ENCODE measurements around the gene IQCH.

IQCH gene

DNA sequence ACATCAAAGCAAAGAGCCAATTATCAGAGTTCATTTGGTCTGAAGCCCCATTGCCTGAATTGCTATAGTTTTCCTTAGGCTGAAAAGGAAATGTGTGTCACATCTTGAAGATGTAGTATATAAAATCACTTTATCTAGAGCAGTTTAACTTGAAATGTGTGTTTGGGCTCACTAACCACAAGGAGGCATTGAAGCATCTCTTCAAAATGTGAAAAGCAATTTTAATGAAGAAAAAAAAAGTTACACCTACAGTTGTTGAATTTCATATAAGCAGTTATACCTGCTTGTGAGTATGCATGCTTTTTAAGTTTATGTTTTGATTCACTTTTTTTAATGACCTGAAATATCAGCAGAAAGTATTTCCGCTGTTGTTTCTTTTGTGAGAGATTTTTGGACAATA is 129.3 kb downstream of the IQCH start:
- Histone ChIP-seq H3K79me2 (ENCODE audit: control insufficient read depth, low read length) (no peaks in the 10 kb centered on the region), H4K20me1 (ENCODE audit: control insufficient read depth, insufficient read depth, low read depth, low read length) (no peaks in the 10 kb centered on the region), H3K4me1 (ENCODE audit: control insufficient read depth, low read length) (no peaks in the 10 kb centered on the region), H3F3A (ENCODE audit: control insufficient read depth, insufficient read depth) (no peaks in the 10 kb centered on the region), H3K4me2 (ENCODE audit: low read length) (no peak overlapping the region), H3K9me2 (replicated peaks; ENCODE audit: control insufficient read depth, low read length) (no peaks in the 10 kb centered on the region), H3K36me3 (ENCODE audit: control insufficient read depth, low read length) (no peaks in the 10 kb centered on the region), H3K4me3 (ENCODE audit: low read length) (no peak overlapping the region), H3K9me3 (ENCODE audit: control insufficient read depth, insufficient read depth, low read length) (no peaks in the 10 kb centered on the region), H3K27ac (ENCODE audit: low read depth, low read length) (no peak overlapping the region), H3K27me3 (ENCODE audit: control insufficient read depth, low read length) (peaks cover 5% of the 10 kb centered on the region)
- TF ChIP-seq, protein P1, sequence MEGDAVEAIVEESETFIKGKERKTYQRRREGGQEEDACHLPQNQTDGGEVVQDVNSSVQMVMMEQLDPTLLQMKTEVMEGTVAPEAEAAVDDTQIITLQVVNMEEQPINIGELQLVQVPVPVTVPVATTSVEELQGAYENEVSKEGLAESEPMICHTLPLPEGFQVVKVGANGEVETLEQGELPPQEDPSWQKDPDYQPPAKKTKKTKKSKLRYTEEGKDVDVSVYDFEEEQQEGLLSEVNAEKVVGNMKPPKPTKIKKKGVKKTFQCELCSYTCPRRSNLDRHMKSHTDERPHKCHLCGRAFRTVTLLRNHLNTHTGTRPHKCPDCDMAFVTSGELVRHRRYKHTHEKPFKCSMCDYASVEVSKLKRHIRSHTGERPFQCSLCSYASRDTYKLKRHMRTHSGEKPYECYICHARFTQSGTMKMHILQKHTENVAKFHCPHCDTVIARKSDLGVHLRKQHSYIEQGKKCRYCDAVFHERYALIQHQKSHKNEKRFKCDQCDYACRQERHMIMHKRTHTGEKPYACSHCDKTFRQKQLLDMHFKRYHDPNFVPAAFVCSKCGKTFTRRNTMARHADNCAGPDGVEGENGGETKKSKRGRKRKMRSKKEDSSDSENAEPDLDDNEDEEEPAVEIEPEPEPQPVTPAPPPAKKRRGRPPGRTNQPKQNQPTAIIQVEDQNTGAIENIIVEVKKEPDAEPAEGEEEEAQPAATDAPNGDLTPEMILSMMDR (IDR thresholded peaks at IDR 0.05; ENCODE audit: low read depth, low read length, poor library complexity, severe bottlenecking), result no peak
- no peak for TF ChIP-seq EZH2phosphoT487 (IDR thresholded peaks at IDR 0.05; ENCODE audit: borderline replicate concordance, low read length)

GRCh38 chr15:67384761-67385160 is 130.2 kb downstream of the IQCH start:
- H3F3A ChIP-seq (ENCODE audit: control insufficient read depth, insufficient read depth), result no peaks in the 10 kb centered on the region
- no peaks in the 10 kb centered on the region for H4K20me1 ChIP-seq (ENCODE audit: control insufficient read depth, insufficient read depth, low read depth, low read length)
- H3K9me2 ChIP-seq (replicated peaks; ENCODE audit: control insufficient read depth, low read length), result no peaks in the 10 kb centered on the region
- no peak overlapping the region for H3K27ac ChIP-seq (ENCODE audit: low read depth, low read length)
- no peaks in the 10 kb centered on the region for H3K9me3 ChIP-seq (ENCODE audit: control insufficient read depth, insufficient read depth, low read length)
- no peaks in the 10 kb centered on the region for H3K4me1 ChIP-seq (ENCODE audit: control insufficient read depth, low read length)
- H3K4me2 ChIP-seq (ENCODE audit: low read length), result no peak overlapping the region
- peaks cover 5% of the 10 kb centered on the region for H3K27me3 ChIP-seq (ENCODE audit: control insufficient read depth, low read length)
- H3K79me2 ChIP-seq (ENCODE audit: control insufficient read depth, low read length), result no peaks in the 10 kb centered on the region
- TF ChIP-seq, protein P1 (IDR thresholded peaks at IDR 0.05; ENCODE audit: low read depth, low read length, poor library complexity, severe bottlenecking), result no peak
- TF ChIP-seq EZH2phosphoT487 (IDR thresholded peaks at IDR 0.05; ENCODE audit: borderline replicate concordance, low read length), result no peak
- no peak overlapping the region for H3K4me3 ChIP-seq (ENCODE audit: low read length)
- no peaks in the 10 kb centered on the region for H3K36me3 ChIP-seq (ENCODE audit: control insufficient read depth, low read length)

DNA sequence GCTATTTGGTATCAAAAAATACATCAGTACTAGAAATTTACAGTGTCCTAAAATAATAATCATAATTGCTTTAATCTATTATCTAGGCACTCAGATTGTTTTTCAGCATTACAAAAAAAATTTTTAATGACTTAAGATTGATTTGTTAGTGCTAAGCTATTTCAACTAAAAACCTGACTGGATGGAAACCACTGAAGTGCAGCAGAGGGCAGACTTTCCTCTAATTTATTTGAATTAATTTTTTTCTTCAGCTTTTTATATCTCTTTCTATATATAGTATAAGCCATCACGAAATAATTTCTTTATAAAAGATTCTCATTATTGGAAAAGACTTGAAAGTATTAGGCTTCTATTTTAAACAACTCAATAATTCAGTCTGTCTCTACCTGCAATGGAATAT is 131.4 kb downstream of the IQCH start:
- Histone ChIP-seq H4K20me1 (ENCODE audit: control insufficient read depth, insufficient read depth, low read depth, low read length) (no peaks in the 10 kb centered on the region), H3K4me3 (ENCODE audit: low read length) (no peak overlapping the region), H3K36me3 (ENCODE audit: control insufficient read depth, low read length) (no peaks in the 10 kb centered on the region), H3K9me3 (ENCODE audit: control insufficient read depth, insufficient read depth, low read length) (no peaks in the 10 kb centered on the region), H3K4me2 (ENCODE audit: low read length) (no peak overlapping the region), H3K79me2 (ENCODE audit: control insufficient read depth, low read length) (no peaks in the 10 kb centered on the region), H3K27me3 (ENCODE audit: control insufficient read depth, low read length) (peaks cover 5% of the 10 kb centered on the region), H3K4me1 (ENCODE audit: control insufficient read depth, low read length) (no peaks in the 10 kb centered on the region), H3K9me2 (replicated peaks; ENCODE audit: control insufficient read depth, low read length) (no peaks in the 10 kb centered on the region), H3K27ac (ENCODE audit: low read depth, low read length) (no peak overlapping the region), H3F3A (ENCODE audit: control insufficient read depth, insufficient read depth) (no peaks in the 10 kb centered on the region)
- TF ChIP-seq, protein P1 (IDR thresholded peaks at IDR 0.05; ENCODE audit: low read depth, low read length, poor library complexity, severe bottlenecking), result no peak
- no peak for TF ChIP-seq EZH2phosphoT487 (IDR thresholded peaks at IDR 0.05; ENCODE audit: borderline replicate concordance, low read length)

DNA sequence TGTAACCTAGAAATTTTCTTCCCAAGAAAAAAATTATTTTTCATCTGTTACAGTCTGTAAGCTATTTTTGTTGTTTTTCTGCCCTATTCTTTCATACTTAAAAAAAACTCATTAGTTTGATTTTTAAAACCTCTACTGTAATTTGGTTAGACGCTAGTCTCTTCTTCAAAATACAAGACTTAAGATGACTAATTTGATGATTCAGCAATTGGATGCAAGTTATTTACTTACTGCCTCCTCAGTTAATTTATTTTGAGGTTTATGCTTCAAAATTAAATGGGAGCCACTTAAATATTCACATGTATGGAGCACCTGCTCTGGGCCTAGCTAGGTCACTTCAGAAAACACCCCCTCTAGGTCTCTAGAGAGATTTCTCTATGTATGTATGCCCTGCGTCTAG is 132.4 kb downstream of the IQCH start:
- Histone ChIP-seq H3K27ac (ENCODE audit: low read depth, low read length) (no peak overlapping the region), H4K20me1 (ENCODE audit: control insufficient read depth, insufficient read depth, low read depth, low read length) (no peaks in the 10 kb centered on the region), H3K9me3 (ENCODE audit: control insufficient read depth, insufficient read depth, low read length) (no peaks in the 10 kb centered on the region), H3K4me2 (ENCODE audit: low read length) (no peak overlapping the region), H3K27me3 (ENCODE audit: control insufficient read depth, low read length) (peaks cover 5% of the 10 kb centered on the region; the same call in 1 of the 2 replicates), H3K4me3 (ENCODE audit: low read length) (no peak overlapping the region), H3K4me1 (ENCODE audit: control insufficient read depth, low read length) (no peaks in the 10 kb centered on the region), H3F3A (ENCODE audit: control insufficient read depth, insufficient read depth) (no peaks in the 10 kb centered on the region), H3K36me3 (ENCODE audit: control insufficient read depth, low read length) (no peaks in the 10 kb centered on the region), H3K9me2 (replicated peaks; ENCODE audit: control insufficient read depth, low read length) (no peaks in the 10 kb centered on the region), H3K79me2 (ENCODE audit: control insufficient read depth, low read length) (no peaks in the 10 kb centered on the region)
- TF ChIP-seq, protein P1 (IDR thresholded peaks at IDR 0.05; ENCODE audit: low read depth, low read length, poor library complexity, severe bottlenecking), result no peak
- no peak for TF ChIP-seq EZH2phosphoT487 (IDR thresholded peaks at IDR 0.05; ENCODE audit: borderline replicate concordance, low read length)

Measured in DOHH2 (cell line).